ENCODE measurements around the gene MAP7D1. TPM values are rescaled to one million over a fixed set of nuclear protein-coding genes. Genes with fewer than 3 reads are reported as not detected.
A peak's percentile ranks its signal among the peaks of the same experiment; 100 is the strongest.

The MAP7D1 gene
- total RNA-seq, 1 experiment from 2014 or later, result 271 TPM

DNA sequence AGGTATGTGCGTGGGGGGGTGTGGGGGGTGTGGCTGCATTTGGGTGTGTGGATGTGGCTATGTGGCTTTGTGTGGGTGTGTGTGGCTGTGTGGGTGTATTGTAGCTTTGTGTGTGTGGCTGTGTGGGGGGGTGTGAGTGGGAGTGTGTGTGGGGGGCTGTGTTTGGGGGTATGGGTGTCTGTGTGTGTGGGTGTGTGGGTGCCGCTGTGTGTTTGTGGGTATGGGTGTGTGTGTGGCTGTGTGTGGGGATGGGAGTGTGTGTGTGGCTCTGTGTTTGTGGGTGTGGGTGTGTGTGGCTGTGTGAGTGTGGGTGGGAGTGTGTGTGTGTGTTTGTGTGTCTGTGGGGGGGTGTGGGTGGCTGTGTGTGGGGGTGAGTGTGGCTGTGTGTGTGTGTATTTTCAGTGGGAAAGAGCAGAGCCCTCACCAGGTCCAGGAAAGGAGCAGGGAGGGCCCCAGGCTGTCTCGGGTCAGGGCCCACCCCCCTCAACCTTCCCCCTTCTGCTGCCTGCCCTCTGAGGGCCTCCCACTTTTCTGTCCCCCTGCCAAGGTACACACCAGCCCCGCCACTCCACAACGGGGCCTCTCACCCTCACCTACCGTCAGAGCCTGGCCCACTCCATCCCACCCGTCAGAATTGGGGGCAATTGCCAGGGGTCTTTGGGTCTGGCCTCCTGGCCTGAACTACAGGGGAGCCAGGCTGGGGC is 29.0 kb upstream of the MAP7D1 start:
- no peak for DNase-seq (ENCODE audit: low read depth)

DNA sequence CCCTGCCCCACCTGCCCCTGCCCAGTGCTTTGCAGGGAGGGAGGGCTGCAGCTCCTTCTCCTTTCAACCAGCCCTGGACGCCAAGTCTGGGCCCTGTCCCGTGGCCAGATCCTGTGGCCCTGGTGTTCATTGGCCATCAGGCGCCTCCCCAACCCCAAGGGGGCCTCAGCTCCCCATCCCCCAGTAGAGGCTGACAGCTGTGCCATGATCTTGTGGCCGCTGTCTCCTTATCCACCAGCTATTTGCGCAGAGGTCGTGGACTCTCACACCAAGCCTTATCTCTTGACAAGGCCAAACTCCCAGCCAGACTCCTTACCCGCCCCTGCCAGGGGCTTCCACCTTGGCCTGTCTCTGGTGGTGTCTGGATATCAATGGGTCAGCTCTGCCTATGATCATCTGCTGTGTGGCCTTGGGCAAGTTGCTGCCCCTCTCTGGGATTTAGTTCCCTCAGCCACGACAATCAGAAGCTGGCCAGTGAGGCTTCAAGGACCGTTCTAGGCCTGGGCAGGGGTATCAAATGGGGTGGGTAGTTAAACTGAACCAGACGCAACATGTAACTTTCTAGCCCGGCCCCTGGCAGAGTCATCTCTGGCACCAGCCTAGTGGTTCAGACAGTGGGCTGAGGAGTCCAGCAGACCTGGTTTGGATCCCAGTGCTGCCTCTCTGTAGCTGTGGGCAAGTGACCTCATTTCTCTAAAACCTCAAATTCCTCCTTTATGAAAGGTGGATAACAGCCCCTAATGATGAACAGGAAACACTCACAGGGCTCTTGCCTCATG is 27.6 kb upstream of the MAP7D1 start:
- peak; percentile 40 for DNase-seq (ENCODE audit: low read depth)

DNA sequence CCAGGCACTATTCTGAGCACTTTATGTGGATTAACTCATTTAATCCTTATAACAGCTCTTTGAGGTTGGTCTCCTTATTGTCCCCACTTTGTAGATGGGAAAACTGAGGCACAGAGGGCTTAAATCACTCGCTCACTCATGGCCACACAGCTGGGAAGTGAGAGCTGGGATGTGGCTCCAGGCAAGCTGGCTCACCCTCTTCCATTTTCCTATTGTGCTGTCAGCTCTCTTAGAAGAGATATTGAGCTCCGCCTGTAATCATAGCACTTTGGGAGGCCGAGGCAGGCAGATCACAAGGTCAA is 27.1 kb upstream of the MAP7D1 start:
- DNase-seq (ENCODE audit: low read depth), result no peak

DNA sequence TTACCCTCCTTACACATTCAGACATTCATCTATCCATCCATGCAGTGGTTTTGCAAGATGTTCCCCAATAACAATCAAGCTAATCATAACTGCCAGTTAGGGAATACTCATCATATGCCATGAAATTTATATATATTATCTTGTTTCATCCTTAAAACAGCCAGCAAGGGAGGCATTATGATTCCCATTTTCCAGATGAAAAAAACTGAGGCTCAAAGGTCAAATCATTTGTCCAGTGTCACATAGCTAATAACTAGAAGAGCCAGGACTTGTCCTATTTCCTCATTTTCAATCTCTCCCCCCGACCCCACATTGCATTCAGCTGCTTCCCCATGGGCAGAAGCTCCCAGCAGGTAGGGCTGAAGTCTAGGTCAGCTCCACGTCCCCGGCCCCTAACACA is 23.9 kb upstream of the MAP7D1 start:
- DNase-seq (ENCODE audit: low read depth), result no peak

- DNase-seq (ENCODE audit: low read depth), result peak; percentile 93
These were observed 22.5 kb upstream of the MAP7D1 start for GRCh38 chr1:36133484-36133883.

GRCh38 chr1:36134031-36134430 is 21.9 kb upstream of the MAP7D1 start:
- no peak for DNase-seq (ENCODE audit: low read depth)

DNA sequence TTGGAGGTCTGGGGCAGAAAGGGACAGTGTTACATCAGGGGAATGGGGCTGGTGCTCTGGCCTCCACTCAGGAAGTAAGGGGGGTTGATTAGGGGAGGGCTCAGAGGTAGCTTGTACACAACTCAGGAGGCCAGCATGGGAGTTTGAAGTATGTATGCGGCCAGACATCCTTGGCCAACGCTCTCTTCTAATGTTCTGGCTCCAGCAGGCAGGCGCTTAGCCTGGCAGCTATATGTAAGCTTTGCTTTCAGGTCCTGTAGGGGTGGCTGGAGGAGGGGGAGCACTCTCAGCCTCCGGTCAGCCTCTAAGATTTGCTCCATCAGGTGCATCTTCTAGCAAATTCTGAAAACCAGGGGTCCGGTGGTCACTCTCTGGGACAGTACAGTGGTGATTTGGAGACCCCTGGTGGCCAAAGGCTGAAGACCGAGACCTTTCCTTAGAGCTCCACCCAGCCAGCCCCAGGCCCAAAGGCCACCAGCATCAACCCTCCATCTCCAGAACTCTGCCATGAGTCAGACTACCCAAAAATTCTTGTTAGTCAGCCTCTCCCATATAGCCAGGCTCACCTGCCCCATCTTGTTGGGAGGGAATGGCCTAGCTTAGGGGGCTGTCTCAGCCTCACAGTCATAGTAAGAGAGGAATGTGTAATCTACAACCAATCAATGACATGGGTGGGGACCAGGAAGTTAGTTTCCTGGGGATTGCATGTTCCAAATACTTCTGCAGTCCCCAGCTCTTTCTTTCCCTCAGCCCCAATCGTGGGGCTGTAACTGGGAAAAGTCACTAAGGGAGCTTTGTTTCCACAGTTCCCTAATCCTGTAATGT is 21.2 kb upstream of the MAP7D1 start:
- peak; percentile 58 for DNase-seq (ENCODE audit: low read depth)

DNA sequence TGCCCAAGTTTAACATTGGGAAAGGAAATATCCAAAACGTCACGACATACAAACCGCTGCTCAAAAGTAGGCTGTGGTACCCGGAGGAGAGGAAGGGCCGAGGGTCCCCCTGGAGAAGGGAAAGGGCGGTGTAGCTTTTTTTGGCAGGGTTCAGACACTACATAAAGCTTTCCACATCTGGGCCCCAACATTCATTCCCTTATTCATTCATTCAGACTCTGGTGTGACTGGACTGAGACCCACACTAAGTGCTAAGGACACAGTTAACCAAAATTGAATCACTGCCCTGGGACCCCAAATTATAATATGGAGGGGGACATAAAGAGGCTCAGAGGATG is 20.7 kb upstream of the MAP7D1 start:
- no peak for DNase-seq (ENCODE audit: low read depth)

- no peak for DNase-seq (ENCODE audit: low read depth)
These were observed 20.2 kb upstream of the MAP7D1 start for GRCh38 chr1:36135796-36136195.

DNA sequence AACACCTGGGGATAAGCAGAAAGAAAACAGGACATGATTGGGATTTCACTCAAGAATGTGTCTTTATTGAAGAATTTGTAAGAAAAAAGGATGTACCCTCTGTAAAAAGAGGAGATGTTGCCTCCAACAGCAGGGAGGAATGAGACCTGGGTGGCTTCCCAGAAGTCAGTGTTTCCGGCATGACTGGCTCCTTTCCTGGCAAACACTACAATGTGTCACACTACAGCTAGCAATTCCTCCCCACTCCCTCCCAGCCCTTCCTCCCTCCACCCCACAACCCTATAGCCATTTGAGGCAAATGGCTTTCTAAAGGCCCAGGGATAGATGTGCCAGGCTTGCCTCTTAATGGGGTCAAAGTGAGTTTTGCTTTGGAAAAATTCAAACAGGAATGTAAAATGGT is 19.4 kb upstream of the MAP7D1 start:
- peak; percentile 78 for DNase-seq (ENCODE audit: low read depth)

GRCh38 chr1:36137226-36137625 is 18.7 kb upstream of the MAP7D1 start:
- DNase-seq (ENCODE audit: low read depth), result peak; percentile 83

GRCh38 chr1:36137776-36138175 is 18.2 kb upstream of the MAP7D1 start:
- peak; percentile 60 for DNase-seq (ENCODE audit: low read depth)

DNA sequence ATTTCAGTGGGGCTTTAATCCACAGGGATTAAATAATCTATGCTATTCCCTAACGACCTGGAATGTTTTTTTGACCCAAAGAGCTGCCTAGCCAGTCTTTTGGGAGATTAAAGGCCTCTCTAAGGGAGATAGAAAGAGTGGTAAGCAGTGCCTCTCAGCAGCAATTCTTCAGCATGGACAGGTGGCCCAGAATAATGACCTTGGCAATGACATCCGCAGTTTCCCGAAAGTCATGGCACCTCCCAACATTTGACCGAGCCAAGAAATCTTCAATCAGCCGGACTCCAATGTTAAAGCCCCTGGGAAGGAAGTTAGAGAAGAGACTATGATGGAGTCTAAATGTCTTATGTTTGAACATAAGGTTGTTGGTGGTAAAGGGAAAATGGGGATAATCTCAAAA is 16.4 kb upstream of the MAP7D1 start:
- no peak for DNase-seq (ENCODE audit: low read depth)

DNA sequence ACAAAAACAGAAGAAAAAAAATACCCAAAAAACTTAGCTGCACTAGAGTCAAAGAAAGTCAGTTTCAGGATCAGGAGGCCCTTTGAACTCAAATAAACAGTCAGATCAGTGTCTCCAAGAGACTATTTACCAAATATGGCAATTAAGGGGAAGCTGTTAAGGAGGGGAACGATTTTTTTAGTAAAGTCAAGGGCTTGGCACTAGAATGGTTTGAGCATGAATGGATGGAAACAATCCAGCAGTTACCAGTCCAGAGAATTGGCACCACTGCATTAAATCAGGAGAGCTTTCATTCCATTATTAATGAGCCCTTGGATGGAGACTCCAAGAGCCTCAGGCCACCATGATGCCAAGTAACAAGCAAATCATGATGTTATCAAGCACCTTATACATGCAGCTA is 13.8 kb upstream of the MAP7D1 start:
- DNase-seq (ENCODE audit: low read depth), result no peak

- DNase-seq (ENCODE audit: low read depth), result no peak
These were observed 12.5 kb upstream of the MAP7D1 start for GRCh38 chr1:36143424-36143823.

DNA sequence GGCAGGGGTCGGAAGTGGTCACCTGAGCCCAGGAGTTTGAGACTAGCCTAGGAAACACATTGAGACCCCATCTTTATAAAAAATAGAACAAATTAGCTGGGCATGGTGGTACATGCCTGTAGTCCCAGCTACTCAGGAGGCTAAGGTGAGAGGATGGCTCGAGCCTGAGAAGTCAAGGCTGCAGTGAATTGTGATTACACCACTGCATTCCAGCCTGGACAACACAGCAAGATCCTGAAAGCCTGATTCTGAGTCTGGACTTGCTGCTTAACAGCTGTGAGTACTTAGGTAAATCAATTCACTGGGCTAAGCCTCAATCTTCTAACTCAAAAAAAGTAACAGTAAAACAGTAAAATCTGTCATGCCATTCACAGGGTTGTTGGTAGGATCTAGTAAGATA is 11.5 kb upstream of the MAP7D1 start:
- no peak for DNase-seq (ENCODE audit: low read depth)

DNA sequence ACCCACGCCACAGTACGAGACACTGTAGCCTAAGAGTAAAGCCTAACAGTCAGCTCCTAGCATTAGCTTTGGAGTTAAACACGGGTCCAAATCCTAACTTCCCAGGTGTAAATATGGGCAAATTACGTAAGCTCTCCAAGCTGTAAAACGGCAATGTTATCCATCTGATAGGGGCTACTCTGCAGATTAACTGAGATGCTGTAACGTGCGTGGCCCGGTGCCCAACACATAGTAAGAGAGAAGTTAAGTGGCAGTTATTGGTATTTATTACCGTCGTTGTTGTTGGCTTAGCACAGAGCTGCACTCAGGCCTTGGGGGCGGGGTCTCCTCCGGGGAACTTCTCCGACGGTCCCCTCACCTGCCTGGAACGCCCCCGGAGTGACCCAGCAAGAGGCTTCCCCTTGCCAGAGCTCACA is 7.1 kb upstream of the MAP7D1 start:
- DNase-seq (ENCODE audit: low read depth), result no peak

DNA sequence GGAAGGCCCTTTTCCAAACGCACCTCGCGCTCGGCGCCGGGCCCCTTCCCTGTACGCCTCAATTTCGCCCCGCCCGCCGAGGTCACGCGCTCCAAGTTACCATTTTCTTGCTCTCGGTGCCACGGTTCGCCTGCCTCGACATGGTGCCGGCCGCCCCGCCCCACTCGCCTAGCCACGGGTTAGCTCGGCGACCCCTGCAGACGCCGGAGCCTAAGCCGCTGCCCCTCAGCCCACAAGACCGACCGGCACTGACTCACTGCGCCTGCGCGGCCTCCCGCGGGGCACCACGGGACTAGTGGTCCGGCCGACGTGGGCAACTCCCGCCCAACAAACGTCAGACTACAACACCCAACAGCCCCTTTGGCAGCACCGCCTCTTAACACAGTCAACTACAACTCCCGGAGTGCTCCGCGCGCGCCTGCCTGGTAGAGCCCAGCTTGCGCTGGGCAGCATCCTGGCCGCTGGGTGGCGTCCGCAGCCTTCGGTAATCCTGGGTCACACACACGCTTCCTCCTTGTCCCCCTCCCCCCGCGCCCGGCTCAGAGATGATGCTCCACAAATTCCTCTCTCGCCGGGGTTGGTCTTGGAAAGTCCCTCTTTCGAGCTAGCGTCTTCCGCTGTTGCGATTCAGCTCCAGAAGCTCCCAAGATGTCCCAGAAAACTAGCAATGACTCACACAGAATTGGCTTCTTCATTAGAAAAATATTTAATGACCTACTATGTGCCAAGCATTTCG is 6.6 kb upstream of the MAP7D1 start, which contains the start of gene TRAPPC3:
Gene TRAPPC3, minus strand, starts transcription at position 250 of the 736 bp plus-strand sequence. Its CDS starts 108 bp downstream, at position 142.
- peak; percentile 99 for DNase-seq (ENCODE audit: low read depth)

- no peak for DNase-seq (ENCODE audit: low read depth)
These were observed 6.0 kb upstream of the MAP7D1 start for GRCh38 chr1:36149973-36150295.

DNA sequence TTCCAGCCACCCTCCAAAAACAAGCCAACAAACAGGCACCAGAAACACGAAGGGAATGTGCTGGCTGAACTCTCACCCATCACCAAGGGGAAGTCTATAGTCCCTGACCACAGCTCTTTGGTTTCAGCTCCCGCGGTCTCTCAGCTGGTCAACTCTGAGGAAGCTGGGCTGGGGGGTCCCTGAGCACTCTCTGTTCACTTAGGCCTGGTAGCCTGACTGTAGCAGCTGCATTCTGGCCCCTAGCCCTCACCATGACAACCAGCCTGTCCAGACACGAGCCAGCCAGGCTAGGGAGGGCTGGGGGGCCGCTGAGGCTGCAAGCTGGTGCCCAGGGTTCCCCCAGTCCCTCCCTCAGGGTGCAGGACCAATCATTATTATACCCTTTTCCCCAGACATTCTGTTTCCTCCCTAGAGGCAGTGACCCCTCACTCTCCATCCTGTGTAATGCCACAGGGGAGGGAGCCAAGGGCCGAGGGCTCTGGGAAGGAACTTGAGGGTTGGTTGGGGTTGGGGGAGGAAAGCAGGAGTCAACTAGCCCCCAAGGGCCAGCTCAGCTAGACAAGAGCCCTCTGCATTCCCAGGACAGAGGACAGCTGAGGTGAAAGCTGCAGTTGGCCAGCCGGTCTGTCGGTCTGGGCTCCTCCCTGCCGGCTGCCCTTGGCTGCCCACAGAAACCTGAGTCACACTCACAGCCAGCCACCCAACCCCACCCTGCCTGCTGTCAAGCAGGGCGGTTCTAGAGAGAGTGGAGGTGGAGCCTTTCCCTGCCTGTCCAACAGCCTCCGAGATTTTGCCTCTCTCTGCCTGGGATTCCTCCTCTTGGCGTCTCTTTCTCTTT is 5.4 kb upstream of the MAP7D1 start:
- peak; percentile 97 for DNase-seq (ENCODE audit: low read depth)
